AG04449 (cell line): Measurements from ENCODE around the gene CECR2.

ENCODE experiments used
- CTCF ChIA-PET: fragments of 350-600 bp; formaldehyde crosslinking; extraction: SDS; loops from one replicate; lab custom pipeline; 2021; ENCODE audit warnings: antibody characterized with exemption; lab: Yijun Ruan, JAX
- POLR2A ChIA-PET: fragments of 400-600, 350-600 bp; formaldehyde crosslinking; extraction: SDS; loops from one replicate; lab custom pipeline; 2020; ENCODE audit warnings: antibody characterized with exemption, inconsistent platforms; lab: Yijun Ruan, JAX
- DNase-seq: peaks from one replicate; pipeline ENCODE4 v3.0.0-alpha.2; 2010; ENCODE audit warnings: low read depth, low spot score
- H3K4me3 ChIP-seq: 2 replicates; pipeline ENCODE4 v1.5.1; 2011; ENCODE audit warnings: low read depth, mild to moderate bottlenecking, control low read depth, low read length
- TF ChIP-seq, protein P1 (sequence below): IDR thresholded peaks from one replicate; pipeline ENCODE4 v1.5.1; 2011; ENCODE audit warnings: mild to moderate bottlenecking, moderate library complexity, low read length, control low read depth, inconsistent platforms; ENCODE audit not compliant: insufficient read depth; ENCODE audit errors: missing control alignments

Gene CECR2

DNA sequence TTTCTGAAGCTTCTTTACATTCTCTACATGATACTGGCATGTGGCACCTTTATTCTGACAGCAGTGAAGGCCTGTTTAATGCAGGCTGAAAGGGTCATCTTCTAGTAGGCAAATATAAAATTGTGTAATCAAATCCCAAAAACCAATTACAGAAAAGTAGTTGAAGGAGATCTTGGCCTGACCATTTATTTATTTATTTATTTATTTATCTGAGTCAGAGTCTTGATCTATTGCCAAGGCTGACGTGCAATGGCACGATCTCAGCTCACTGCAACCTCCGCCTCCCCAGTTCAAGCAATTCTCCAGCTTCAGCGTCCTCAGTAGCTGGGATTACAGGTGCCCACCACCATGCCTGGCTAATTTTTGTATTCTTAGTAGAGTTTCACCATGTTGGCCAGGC, 22.7 kb upstream of the CECR2 start:
- no peak for DNase-seq
- CTCF ChIA-PET = no interaction called here
- POLR2A ChIA-PET = no interaction called here
- H3K4me3 ChIP-seq = no peak overlapping the region
- TF ChIP-seq, protein P1, sequence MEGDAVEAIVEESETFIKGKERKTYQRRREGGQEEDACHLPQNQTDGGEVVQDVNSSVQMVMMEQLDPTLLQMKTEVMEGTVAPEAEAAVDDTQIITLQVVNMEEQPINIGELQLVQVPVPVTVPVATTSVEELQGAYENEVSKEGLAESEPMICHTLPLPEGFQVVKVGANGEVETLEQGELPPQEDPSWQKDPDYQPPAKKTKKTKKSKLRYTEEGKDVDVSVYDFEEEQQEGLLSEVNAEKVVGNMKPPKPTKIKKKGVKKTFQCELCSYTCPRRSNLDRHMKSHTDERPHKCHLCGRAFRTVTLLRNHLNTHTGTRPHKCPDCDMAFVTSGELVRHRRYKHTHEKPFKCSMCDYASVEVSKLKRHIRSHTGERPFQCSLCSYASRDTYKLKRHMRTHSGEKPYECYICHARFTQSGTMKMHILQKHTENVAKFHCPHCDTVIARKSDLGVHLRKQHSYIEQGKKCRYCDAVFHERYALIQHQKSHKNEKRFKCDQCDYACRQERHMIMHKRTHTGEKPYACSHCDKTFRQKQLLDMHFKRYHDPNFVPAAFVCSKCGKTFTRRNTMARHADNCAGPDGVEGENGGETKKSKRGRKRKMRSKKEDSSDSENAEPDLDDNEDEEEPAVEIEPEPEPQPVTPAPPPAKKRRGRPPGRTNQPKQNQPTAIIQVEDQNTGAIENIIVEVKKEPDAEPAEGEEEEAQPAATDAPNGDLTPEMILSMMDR = no peak

DNA sequence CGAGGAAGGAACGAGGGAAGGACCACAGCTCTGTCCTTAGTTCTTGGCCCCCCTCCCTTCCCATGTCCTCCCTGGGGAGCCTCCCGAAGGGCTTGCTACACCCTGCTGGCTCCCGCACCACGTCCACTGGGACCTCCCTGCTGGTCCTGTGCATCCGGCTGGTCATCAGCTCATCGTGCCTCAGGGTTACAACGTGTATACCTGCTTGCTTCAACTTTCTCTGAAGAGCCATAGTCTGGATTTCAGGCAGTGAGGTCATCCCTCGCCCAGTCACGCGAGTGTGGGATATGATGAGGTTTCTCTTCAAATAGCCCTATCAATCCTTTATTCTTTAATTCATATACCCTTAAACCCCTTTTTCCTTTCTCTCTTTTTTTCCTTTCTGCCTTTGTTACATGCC, 21.5 kb upstream of the CECR2 start:
- TF ChIP-seq, protein P1 = no peak
- no peak overlapping the region for H3K4me3 ChIP-seq
- POLR2A ChIA-PET = no interaction called here
- DNase-seq = no peak
- CTCF ChIA-PET = no interaction called here

DNA sequence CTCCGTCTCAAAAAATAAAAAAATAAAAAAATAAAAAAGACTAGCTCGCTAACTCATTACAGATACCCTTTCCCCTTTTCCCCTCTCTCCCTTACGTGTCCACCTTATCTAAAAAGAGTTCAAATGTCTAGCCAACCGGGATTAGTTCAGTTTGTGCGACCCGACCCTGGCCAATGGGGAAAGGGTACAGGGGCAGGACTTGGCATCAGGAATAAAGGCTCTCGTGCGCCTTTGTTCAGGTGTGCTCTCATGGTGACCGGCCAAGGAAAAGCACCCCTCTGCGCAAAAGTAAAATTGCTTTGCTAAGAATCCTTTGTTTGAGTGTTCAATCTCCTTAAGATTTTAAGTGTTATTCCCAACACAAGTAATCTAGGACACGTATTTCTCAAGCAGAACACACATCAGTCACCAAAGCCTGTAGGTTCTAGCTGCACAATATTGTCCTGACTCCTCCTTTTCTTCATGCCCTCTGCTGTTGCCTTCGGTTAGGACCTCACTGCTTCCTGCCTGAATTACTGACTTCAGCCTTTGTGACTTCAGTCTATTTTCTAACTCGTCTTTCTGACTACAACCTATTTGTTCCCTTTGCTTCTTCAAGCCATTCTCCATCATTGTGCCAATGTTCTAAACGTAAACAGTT, 20.7 kb upstream of the CECR2 start:
- DNase-seq = no peak
- POLR2A ChIA-PET = no interaction called here
- TF ChIP-seq, protein P1 = no peak
- H3K4me3 ChIP-seq = no peak overlapping the region
- CTCF ChIA-PET = no interaction called here

DNA sequence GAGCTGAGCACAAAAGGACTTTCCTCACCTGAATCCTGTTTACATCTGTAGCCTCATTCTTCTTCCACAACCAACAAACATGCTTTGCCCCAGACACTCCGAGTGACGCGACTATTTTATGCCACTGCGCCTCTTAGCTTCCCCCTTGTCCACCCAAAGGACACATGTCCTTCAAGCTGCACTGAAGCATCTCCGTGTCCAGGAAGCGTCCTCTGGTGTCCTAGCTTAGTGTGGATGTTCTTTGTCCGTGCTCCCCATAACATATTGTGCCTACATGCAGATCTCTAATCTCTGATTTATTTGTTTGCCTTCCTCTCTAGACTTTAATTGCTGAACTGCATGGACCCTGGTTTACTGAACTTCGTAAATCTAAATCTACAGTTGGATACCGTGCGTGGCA, 20.1 kb upstream of the CECR2 start:
- POLR2A ChIA-PET = no interaction called here
- DNase-seq = no peak
- H3K4me3 ChIP-seq = no peak overlapping the region
- CTCF ChIA-PET = no interaction called here
- TF ChIP-seq, protein P1 = no peak

DNA sequence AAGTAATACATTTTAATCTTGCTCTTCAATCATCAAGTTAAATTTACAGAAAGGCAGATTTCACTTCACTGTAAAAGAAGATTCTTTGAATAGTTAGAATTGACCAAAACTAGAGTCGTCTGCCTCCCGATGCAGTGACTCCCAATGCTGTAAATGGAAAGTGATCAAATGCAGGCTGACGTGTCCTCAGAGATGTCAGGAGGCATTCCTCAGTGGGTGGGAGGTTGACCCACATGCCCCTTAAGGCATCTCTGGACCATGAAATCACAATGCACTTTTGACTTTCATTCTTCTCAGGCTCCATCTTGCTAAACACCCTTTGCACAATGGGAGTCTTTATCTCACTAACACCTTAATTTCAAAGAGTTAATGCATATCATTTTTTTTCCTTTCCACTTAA, 19.0 kb upstream of the CECR2 start:
- DNase-seq = no peak
- POLR2A ChIA-PET = no interaction called here
- CTCF ChIA-PET = no interaction called here
- TF ChIP-seq, protein P1 = no peak
- no peak overlapping the region for H3K4me3 ChIP-seq

DNA sequence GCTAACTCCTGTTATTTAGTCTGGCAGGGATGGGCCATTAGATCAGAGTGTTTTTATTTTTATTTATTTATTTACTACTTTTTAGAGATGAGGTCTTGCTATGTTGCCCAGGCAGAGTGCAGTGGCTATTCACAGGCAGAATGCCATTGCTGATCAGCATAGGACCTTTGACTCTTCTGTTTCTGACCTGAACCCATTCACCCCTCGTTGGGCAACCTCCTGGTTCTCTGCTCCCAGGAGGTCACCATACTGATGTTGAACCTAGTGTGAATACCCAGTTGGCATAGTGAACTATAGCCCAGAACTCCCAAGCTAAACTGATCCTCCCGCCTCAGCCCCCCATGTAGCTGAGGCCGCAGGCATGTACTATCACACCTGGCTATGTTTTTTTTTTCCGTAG, 16.5 kb upstream of the CECR2 start:
- no peak overlapping the region for H3K4me3 ChIP-seq
- POLR2A ChIA-PET = no interaction called here
- CTCF ChIA-PET = no interaction called here
- TF ChIP-seq, protein P1 = no peak
- no peak for DNase-seq
